Measurements from ENCODE around the gene KRTAP9-7.
"Not testable (repeated sequence)": the region's sequence is repeated elsewhere in the genome, so short reads cannot be mapped to it uniquely, and the experiment has no call there.

KRTAP9-7 gene

GRCh38 chr17:41275648-41276190 lies at the start of gene KRTAP9-7:
KRTAP9-7 (plus strand) TSS chr17:41275698; CDS start chr17:41275698, 0 bp downstream.
- not testable (repeated sequence) for DNase-seq

GRCh38 chr17:41226051-41226450 lies 49.4 kb upstream of the KRTAP9-7 start:
- DNase-seq: no peak

- not testable (repeated sequence) for DNase-seq
Measured at GRCh38 chr17:41226598-41227095, 48.9 kb upstream of the KRTAP9-7 start, which contains the start of gene KRTAP9-2. KRTAP9-2 (plus strand) TSS chr17:41226648; CDS start chr17:41226655, 7 bp downstream.

GRCh38 chr17:41230094-41230493 lies 45.4 kb upstream of the KRTAP9-7 start:
- no peak for DNase-seq

- no peak for DNase-seq
Measured at GRCh38 chr17:41231731-41232130, 43.8 kb upstream of the KRTAP9-7 start.

- not testable (repeated sequence) for DNase-seq
Measured at GRCh38 chr17:41232399-41233105, 42.9 kb upstream of the KRTAP9-7 start, which contains the start of gene KRTAP9-3. KRTAP9-3 (plus strand) TSS chr17:41232449; CDS start chr17:41232502, 53 bp downstream.

GRCh38 chr17:41237116-41237515 lies 38.4 kb upstream of the KRTAP9-7 start:
- not testable (repeated sequence) for DNase-seq

- DNase-seq: not testable (repeated sequence)
Measured at GRCh38 chr17:41237949-41238437, 37.5 kb upstream of the KRTAP9-7 start, which contains the start of gene KRTAP9-8. KRTAP9-8 (plus strand) TSS chr17:41237999; CDS start chr17:41238052, 53 bp downstream.

GRCh38 chr17:41246995-41247787 lies 28.3 kb upstream of the KRTAP9-7 start:
- DNase-seq: not testable (repeated sequence)

GRCh38 chr17:41249637-41250240 lies 25.8 kb upstream of the KRTAP9-7 start, which contains the start of gene KRTAP9-4:
KRTAP9-4 (plus strand) TSS chr17:41249687; CDS start chr17:41249721, 34 bp downstream.
- DNase-seq: not testable (repeated sequence)

- no peak for DNase-seq
Measured at GRCh38 chr17:41251261-41251660, 24.2 kb upstream of the KRTAP9-7 start.

GRCh38 chr17:41254861-41255260 lies 20.6 kb upstream of the KRTAP9-7 start:
- DNase-seq: no peak

- not testable (repeated sequence) for DNase-seq
Measured at GRCh38 chr17:41255381-41256290, 19.9 kb upstream of the KRTAP9-7 start, which contains the start of gene KRTAP9-9. KRTAP9-9 (plus strand) TSS chr17:41255384.

GRCh38 chr17:41256291-41256685 lies 19.2 kb upstream of the KRTAP9-7 start:
- DNase-seq: no peak

GRCh38 chr17:41258406-41258805 lies 17.1 kb upstream of the KRTAP9-7 start:
- no peak for DNase-seq

GRCh38 chr17:41263212-41263611 lies 12.3 kb upstream of the KRTAP9-7 start:
- no peak for DNase-seq

GRCh38 chr17:41264599-41264998 lies 10.9 kb upstream of the KRTAP9-7 start:
- no peak for DNase-seq

- DNase-seq: no peak
Measured at GRCh38 chr17:41265078-41265477, 10.4 kb upstream of the KRTAP9-7 start, which contains the start of gene KRTAP9-6. KRTAP9-6 (plus strand) TSS chr17:41265378; CDS start chr17:41265378, 0 bp downstream.

- no peak for DNase-seq
Measured at GRCh38 chr17:41267711-41268110, 7.8 kb upstream of the KRTAP9-7 start.

GRCh38 chr17:41271323-41271722 lies 4.2 kb upstream of the KRTAP9-7 start:
- not testable (repeated sequence) for DNase-seq

GRCh38 chr17:41271858-41272257 lies 3.6 kb upstream of the KRTAP9-7 start:
- no peak for DNase-seq

All from inflammatory macrophage treated with lipopolysaccharide for 4 hours (primary cell).